HEK293T (cell line): ENCODE data around the gene MADD.

Experiments used
- ARNT ChIP-seq: fragments of 450-650 bp; IDR thresholded peaks from 2 replicates; pipeline ENCODE4 v1.6.1; 2017; ENCODE audit warnings: mild to moderate bottlenecking
- BHLHE40 ChIP-seq: fragments of 450-650 bp; IDR thresholded peaks from 2 replicates; pipeline ENCODE4 v1.6.1; 2016; ENCODE audit warnings: mild to moderate bottlenecking, moderate library complexity, borderline replicate concordance
- CTBP1 ChIP-seq: fragments of 450-650 bp; IDR thresholded peaks from 2 replicates; pipeline ENCODE4 v1.6.1; 2016; ENCODE audit warnings: borderline replicate concordance
- ELF4 ChIP-seq: fragments of 450-650 bp; IDR thresholded peaks from 2 replicates; pipeline ENCODE4 v1.6.1; 2017; ENCODE audit warnings: antibody characterized with exemption
- FOXA1 ChIP-seq: fragments of 450-650 bp; IDR thresholded peaks from 2 replicates; pipeline ENCODE4 v1.6.1; 2016; ENCODE audit warnings: mild to moderate bottlenecking
- NFRKB ChIP-seq: fragments of 450-650 bp; IDR thresholded peaks from 2 replicates; pipeline ENCODE4 v1.6.1; 2016; ENCODE audit warnings: mild to moderate bottlenecking, moderate library complexity
- SP1 ChIP-seq: fragments of 450-650 bp; IDR thresholded peaks from 2 replicates; pipeline ENCODE4 v1.6.1; 2017
- ZNF384 ChIP-seq: fragments of 450-650 bp; IDR thresholded peaks from 2 replicates; pipeline ENCODE4 v1.6.1; 2016

DNA sequence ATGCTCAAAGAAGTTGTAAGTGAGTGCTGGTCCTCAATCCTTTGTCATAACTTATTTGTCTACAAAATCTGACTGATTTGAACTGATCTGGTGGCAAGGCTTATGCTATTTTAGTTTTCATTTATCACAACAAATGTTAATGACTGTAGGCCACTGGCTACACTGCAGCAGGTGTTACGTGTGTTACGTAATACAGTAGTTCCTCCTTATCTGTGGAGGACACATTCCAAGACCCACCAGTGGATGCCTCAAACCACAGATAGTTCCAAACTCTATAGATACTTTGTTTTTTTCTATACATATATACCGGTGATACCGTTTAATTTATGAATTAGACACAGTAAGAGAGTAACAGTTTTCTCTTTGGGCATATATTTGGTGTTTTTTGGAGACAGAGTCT, 7.0 kb downstream of the MADD start:
- TF ChIP-seq SP1 = no peak
- TF ChIP-seq ZNF384 = no peak
- TF ChIP-seq NFRKB = no peak
- no peak for TF ChIP-seq ELF4
- TF ChIP-seq FOXA1 = no peak
- TF ChIP-seq ARNT = no peak
- TF ChIP-seq BHLHE40 = no peak
- TF ChIP-seq CTBP1 = no peak
